GM23338 (cell line): Measurements from ENCODE around the gene ABCA6.

Experiments used
- CREB1 ChIP-seq: fragments of 250-450 bp; sonication (Bioruptor Pico); IDR thresholded peaks from 2 replicates; pipeline ENCODE4 v1.5.0; 2020; ENCODE audit warnings: low read depth, mild to moderate bottlenecking, moderate library complexity
- EZH2 ChIP-seq: fragments of 200-600 bp; sonication (generic); IDR thresholded peaks from one replicate; pipeline ENCODE4 v1.8.0; 2017; ENCODE audit warnings: antibody characterized with exemption, mild to moderate bottlenecking, low read depth; ENCODE audit not compliant: unreplicated experiment
- EZH2phosphoT487 ChIP-seq: fragments of 200-600 bp; sonication (generic); IDR thresholded peaks from one replicate; pipeline ENCODE4 v1.8.1; 2018; ENCODE audit warnings: antibody characterized with exemption; ENCODE audit not compliant: unreplicated experiment
- JUNB ChIP-seq: IDR thresholded peaks from one replicate; pipeline ENCODE4 v1.6.1; 2016; ENCODE audit warnings: antibody characterized with exemption; ENCODE audit not compliant: unreplicated experiment
- NANOG ChIP-seq: IDR thresholded peaks from 2 replicates; pipeline ENCODE4 v1.6.1; 2016; ENCODE audit warnings: antibody characterized with exemption, borderline replicate concordance
- POLR2AphosphoS5 ChIP-seq: IDR thresholded peaks from 2 replicates; pipeline ENCODE4 v1.6.1; 2016; ENCODE audit warnings: antibody characterized with exemption, low read depth
- STAT1 ChIP-seq: IDR thresholded peaks from one replicate; pipeline ENCODE4 v1.6.1; 2016; ENCODE audit warnings: antibody characterized with exemption; ENCODE audit not compliant: unreplicated experiment
- ZNF114 ChIP-seq: fragments of 250-450 bp; sonication (Bioruptor Pico); IDR thresholded peaks from 2 replicates; pipeline ENCODE4 v1.5.0; 2020; ENCODE audit warnings: mild to moderate bottlenecking, moderate library complexity
- ZNF331 ChIP-seq: fragments of 250-450 bp; sonication (Bioruptor Pico); IDR thresholded peaks from 2 replicates; pipeline ENCODE4 v1.5.0; 2020; ENCODE audit warnings: low read depth, mild to moderate bottlenecking, moderate library complexity
- TF ChIP-seq, protein P1 (sequence below), 2 experiments: fragments of 200-600 bp in 1 of 2; sonication (generic) in 1 of 2; conservative IDR thresholded peaks; 2 replicates each; pipeline versions ENCODE4 v1.5.1 to v1.6.1; 2016 to 2017; ENCODE audit warnings: antibody characterized with exemption in 2 of 2, low read depth in 2 of 2, mild to moderate bottlenecking in 2 of 2, moderate library complexity in 1 of 2
- TF ChIP-seq, protein P2 (sequence below): IDR thresholded peaks from one replicate; pipeline ENCODE4 v1.6.1; 2018; ENCODE audit warnings: antibody characterized with exemption; ENCODE audit not compliant: unreplicated experiment
- TF ChIP-seq, protein P3 (sequence below): fragments of 250-450 bp; sonication (Bioruptor Pico); IDR thresholded peaks from 2 replicates; pipeline ENCODE4 v1.5.0; 2020; ENCODE audit warnings: mild to moderate bottlenecking, moderate library complexity
- TF ChIP-seq, protein P4 (sequence below): IDR thresholded peaks from 2 replicates; pipeline ENCODE4 v1.6.1; 2016; ENCODE audit warnings: antibody characterized with exemption

DNA sequence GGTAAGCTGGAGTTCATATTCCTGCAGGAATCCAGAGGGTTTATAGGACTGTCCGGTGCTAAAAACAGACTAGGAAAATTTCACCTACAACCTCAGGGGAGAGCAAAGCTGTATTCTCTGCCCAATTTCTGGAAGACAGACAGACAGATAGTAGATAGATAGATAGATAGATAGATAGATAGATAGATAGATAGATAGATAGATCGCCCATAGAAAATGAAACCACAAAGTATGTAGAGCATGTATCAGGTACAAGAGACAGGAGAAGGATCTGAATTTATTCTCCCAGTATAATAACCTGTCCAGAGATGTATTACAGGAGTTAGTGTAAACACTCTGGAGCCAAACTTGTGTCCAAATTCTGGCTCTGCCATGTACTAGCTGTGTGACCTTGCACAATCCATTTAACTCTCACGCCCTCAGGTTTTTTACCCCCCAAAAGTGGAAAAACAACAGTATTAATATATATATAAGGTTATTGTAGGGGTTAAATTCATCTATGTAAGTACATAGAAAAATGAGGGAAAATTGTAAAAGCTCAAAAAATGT is 2.1 kb upstream of the ABCA6 start:
- TF ChIP-seq, protein P1, sequence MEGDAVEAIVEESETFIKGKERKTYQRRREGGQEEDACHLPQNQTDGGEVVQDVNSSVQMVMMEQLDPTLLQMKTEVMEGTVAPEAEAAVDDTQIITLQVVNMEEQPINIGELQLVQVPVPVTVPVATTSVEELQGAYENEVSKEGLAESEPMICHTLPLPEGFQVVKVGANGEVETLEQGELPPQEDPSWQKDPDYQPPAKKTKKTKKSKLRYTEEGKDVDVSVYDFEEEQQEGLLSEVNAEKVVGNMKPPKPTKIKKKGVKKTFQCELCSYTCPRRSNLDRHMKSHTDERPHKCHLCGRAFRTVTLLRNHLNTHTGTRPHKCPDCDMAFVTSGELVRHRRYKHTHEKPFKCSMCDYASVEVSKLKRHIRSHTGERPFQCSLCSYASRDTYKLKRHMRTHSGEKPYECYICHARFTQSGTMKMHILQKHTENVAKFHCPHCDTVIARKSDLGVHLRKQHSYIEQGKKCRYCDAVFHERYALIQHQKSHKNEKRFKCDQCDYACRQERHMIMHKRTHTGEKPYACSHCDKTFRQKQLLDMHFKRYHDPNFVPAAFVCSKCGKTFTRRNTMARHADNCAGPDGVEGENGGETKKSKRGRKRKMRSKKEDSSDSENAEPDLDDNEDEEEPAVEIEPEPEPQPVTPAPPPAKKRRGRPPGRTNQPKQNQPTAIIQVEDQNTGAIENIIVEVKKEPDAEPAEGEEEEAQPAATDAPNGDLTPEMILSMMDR (conservative IDR thresholded peaks at IDR 0.05; ENCODE audit: low read depth in 2 of 2) = no peak
- TF ChIP-seq EZH2 (no peak), POLR2AphosphoS5 (no peak), EZH2phosphoT487 (no peak), ZNF331 (no peak), CREB1 (CRISPR knock-in tag) (no peak), NANOG (no peak), JUNB (no peak), ZNF114 (CRISPR knock-in tag) (no peak), STAT1 (no peak)
- TF ChIP-seq, protein P2, sequence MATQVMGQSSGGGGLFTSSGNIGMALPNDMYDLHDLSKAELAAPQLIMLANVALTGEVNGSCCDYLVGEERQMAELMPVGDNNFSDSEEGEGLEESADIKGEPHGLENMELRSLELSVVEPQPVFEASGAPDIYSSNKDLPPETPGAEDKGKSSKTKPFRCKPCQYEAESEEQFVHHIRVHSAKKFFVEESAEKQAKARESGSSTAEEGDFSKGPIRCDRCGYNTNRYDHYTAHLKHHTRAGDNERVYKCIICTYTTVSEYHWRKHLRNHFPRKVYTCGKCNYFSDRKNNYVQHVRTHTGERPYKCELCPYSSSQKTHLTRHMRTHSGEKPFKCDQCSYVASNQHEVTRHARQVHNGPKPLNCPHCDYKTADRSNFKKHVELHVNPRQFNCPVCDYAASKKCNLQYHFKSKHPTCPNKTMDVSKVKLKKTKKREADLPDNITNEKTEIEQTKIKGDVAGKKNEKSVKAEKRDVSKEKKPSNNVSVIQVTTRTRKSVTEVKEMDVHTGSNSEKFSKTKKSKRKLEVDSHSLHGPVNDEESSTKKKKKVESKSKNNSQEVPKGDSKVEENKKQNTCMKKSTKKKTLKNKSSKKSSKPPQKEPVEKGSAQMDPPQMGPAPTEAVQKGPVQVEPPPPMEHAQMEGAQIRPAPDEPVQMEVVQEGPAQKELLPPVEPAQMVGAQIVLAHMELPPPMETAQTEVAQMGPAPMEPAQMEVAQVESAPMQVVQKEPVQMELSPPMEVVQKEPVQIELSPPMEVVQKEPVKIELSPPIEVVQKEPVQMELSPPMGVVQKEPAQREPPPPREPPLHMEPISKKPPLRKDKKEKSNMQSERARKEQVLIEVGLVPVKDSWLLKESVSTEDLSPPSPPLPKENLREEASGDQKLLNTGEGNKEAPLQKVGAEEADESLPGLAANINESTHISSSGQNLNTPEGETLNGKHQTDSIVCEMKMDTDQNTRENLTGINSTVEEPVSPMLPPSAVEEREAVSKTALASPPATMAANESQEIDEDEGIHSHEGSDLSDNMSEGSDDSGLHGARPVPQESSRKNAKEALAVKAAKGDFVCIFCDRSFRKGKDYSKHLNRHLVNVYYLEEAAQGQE = no peak
- TF ChIP-seq, protein P3, sequence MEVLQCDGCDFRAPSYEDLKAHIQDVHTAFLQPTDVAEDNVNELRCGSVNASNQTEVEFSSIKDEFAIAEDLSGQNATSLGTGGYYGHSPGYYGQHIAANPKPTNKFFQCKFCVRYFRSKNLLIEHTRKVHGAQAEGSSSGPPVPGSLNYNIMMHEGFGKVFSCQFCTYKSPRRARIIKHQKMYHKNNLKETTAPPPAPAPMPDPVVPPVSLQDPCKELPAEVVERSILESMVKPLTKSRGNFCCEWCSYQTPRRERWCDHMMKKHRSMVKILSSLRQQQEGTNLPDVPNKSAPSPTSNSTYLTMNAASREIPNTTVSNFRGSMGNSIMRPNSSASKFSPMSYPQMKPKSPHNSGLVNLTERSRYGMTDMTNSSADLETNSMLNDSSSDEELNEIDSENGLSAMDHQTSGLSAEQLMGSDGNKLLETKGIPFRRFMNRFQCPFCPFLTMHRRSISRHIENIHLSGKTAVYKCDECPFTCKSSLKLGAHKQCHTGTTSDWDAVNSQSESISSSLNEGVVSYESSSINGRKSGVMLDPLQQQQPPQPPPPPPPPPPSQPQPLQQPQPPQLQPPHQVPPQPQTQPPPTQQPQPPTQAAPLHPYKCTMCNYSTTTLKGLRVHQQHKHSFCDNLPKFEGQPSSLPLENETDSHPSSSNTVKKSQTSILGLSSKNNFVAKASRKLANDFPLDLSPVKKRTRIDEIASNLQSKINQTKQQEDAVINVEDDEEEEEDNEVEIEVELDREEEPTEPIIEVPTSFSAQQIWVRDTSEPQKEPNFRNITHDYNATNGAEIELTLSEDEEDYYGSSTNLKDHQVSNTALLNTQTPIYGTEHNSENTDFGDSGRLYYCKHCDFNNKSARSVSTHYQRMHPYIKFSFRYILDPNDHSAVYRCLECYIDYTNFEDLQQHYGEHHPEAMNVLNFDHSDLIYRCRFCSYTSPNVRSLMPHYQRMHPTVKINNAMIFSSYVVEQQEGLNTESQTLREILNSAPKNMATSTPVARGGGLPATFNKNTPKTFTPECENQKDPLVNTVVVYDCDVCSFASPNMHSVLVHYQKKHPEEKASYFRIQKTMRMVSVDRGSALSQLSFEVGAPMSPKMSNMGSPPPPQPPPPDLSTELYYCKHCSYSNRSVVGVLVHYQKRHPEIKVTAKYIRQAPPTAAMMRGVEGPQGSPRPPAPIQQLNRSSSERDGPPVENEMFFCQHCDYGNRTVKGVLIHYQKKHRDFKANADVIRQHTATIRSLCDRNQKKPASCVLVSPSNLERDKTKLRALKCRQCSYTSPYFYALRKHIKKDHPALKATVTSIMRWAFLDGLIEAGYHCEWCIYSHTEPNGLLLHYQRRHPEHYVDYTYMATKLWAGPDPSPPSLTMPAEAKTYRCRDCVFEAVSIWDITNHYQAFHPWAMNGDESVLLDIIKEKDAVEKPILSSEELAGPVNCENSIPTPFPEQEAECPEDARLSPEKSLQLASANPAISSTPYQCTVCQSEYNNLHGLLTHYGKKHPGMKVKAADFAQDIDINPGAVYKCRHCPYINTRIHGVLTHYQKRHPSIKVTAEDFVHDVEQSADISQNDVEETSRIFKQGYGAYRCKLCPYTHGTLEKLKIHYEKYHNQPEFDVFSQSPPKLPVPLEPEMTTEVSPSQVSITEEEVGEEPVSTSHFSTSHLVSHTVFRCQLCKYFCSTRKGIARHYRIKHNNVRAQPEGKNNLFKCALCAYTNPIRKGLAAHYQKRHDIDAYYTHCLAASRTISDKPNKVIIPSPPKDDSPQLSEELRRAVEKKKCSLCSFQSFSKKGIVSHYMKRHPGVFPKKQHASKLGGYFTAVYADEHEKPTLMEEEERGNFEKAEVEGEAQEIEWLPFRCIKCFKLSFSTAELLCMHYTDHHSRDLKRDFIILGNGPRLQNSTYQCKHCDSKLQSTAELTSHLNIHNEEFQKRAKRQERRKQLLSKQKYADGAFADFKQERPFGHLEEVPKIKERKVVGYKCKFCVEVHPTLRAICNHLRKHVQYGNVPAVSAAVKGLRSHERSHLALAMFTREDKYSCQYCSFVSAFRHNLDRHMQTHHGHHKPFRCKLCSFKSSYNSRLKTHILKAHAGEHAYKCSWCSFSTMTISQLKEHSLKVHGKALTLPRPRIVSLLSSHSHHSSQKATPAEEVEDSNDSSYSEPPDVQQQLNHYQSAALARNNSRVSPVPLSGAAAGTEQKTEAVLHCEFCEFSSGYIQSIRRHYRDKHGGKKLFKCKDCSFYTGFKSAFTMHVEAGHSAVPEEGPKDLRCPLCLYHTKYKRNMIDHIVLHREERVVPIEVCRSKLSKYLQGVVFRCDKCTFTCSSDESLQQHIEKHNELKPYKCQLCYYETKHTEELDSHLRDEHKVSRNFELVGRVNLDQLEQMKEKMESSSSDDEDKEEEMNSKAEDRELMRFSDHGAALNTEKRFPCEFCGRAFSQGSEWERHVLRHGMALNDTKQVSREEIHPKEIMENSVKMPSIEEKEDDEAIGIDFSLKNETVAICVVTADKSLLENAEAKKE (CRISPR knock-in tag) = no peak
- TF ChIP-seq, protein P4, sequence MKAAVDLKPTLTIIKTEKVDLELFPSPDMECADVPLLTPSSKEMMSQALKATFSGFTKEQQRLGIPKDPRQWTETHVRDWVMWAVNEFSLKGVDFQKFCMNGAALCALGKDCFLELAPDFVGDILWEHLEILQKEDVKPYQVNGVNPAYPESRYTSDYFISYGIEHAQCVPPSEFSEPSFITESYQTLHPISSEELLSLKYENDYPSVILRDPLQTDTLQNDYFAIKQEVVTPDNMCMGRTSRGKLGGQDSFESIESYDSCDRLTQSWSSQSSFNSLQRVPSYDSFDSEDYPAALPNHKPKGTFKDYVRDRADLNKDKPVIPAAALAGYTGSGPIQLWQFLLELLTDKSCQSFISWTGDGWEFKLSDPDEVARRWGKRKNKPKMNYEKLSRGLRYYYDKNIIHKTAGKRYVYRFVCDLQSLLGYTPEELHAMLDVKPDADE = no peak
